Measurements from ENCODE around the gene SIGLEC11. TPM values are rescaled to one million over a fixed set of nuclear protein-coding genes. Genes with fewer than 3 reads are reported as not detected.
A peak's percentile ranks its signal among the peaks of the same experiment; 100 is the strongest.

The SIGLEC11 gene
- total and polyA plus RNA-seq, 2 of the 13 experiments (the other 11 are each of a cell fraction or from before 2014, with no cell fraction given) = not detected

DNA sequence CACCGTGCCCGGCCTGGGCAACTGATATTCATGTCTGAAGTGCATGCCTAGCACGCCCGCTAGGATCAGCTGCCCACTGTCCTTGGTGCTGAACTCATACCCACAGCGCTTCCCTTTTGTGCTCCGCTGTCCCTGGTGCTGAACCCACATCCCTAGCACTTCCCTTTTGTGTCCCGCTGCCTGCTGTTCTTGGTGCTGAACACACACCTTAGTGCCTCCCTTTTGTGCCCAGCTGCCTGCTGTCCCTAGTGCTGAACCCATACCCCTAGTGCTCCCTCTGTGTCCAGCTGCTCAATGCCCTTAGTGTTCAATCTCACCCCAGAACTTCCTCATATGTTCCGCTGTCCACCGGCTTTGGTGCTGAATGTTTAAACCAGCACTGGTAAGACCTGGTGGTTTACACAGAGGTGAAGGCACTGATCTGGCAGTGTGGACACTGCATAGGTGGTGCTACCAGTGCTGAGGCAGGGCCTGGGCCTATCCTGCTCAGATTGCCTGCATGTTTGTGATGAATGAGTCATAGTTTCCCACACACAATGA, 26.3 kb upstream of the SIGLEC11 start (continued):
- TF ChIP-seq THRA (CRISPR knock-in tag; IDR thresholded peaks at IDR 0.05; ENCODE audit: borderline replicate concordance) (peak; percentile 99), PLRG1 (conservative IDR thresholded peaks at IDR 0.05) (no peak), TFE3 (CRISPR knock-in tag; IDR thresholded peaks at IDR 0.05) (peak; percentile 100), SCMH1 (CRISPR knock-in tag; IDR thresholded peaks at IDR 0.05; ENCODE audit: borderline replicate concordance) (peak; percentile 97), ZNF441 (CRISPR knock-in tag; IDR thresholded peaks at IDR 0.05; ENCODE audit: borderline replicate concordance) (peak; percentile 100), NFRKB (IDR thresholded peaks at IDR 0.05) (no peak), TCF7 (IDR thresholded peaks at IDR 0.05; ENCODE audit: low read depth) (no peak), NFYC (CRISPR knock-in tag; IDR thresholded peaks at IDR 0.05) (peak; percentile 74), HIC2 (CRISPR knock-in tag; IDR thresholded peaks at IDR 0.05; ENCODE audit: low read depth) (peak; percentile 96), ZNF253 (CRISPR knock-in tag; IDR thresholded peaks at IDR 0.05; ENCODE audit: borderline replicate concordance) (peak; percentile 100), ZHX1 (CRISPR knock-in tag; IDR thresholded peaks at IDR 0.05; ENCODE audit: low read depth) (peak; percentile 100)
- TF ChIP-seq, protein P1, sequence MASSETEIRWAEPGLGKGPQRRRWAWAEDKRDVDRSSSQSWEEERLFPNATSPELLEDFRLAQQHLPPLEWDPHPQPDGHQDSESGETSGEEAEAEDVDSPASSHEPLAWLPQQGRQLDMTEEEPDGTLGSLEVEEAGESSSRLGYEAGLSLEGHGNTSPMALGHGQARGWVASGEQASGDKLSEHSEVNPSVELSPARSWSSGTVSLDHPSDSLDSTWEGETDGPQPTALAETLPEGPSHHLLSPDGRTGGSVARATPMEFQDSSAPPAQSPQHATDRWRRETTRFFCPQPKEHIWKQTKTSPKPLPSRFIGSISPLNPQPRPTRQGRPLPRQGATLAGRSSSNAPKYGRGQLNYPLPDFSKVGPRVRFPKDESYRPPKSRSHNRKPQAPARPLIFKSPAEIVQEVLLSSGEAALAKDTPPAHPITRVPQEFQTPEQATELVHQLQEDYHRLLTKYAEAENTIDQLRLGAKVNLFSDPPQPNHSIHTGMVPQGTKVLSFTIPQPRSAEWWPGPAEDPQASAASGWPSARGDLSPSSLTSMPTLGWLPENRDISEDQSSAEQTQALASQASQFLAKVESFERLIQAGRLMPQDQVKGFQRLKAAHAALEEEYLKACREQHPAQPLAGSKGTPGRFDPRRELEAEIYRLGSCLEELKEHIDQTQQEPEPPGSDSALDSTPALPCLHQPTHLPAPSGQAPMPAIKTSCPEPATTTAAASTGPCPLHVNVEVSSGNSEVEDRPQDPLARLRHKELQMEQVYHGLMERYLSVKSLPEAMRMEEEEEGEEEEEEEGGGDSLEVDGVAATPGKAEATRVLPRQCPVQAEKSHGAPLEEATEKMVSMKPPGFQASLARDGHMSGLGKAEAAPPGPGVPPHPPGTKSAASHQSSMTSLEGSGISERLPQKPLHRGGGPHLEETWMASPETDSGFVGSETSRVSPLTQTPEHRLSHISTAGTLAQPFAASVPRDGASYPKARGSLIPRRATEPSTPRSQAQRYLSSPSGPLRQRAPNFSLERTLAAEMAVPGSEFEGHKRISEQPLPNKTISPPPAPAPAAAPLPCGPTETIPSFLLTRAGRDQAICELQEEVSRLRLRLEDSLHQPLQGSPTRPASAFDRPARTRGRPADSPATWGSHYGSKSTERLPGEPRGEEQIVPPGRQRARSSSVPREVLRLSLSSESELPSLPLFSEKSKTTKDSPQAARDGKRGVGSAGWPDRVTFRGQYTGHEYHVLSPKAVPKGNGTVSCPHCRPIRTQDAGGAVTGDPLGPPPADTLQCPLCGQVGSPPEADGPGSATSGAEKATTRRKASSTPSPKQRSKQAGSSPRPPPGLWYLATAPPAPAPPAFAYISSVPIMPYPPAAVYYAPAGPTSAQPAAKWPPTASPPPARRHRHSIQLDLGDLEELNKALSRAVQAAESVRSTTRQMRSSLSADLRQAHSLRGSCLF (CRISPR knock-in tag; IDR thresholded peaks at IDR 0.05; ENCODE audit: borderline replicate concordance) = peak; percentile 100
